ENCODE results near the gene AKAP8L. TPM values are rescaled to one million over a fixed set of nuclear protein-coding genes. Genes with fewer than 3 reads are reported as not detected.

AKAP8L gene
- total and polyA plus RNA-seq, 12 donors: 48.3 to 652 (median 131) TPM

- H3K4me3 ChIP-seq: peak overlapping the region in 3 of 4 donors; percentile 48 to 97 (median 76)
- H3K36me3 ChIP-seq (replicated peaks in 1 of 2): peaks cover 0 to 10% of the 10 kb centered on the region in 2 donors
- TF ChIP-seq CTCF (IDR thresholded peaks at IDR 0.05) (no peak), POLR2A (IDR thresholded peaks at IDR 0.05) (no peak)
- H3K27me3 ChIP-seq: no peaks in the 10 kb centered on the region
- WGBS, 4 donors: 1 to 9% (median 4%) methylated on average over 6 to 56 of the region's 56 CpGs
- H3K27ac ChIP-seq: peak overlapping the region; percentile 46 to 98 (median 95)
- DNase-seq: peak in 6 of 7 donors; percentile 55 to 77 (median 62)
- intact Hi-C loops (cut with DNase I): loop anchor here in 1 of 2 donors (10.0 kb wide), 1 partner anchor 175 kb away; no protein-coding TSS in a partner anchor
- H3K4me1 ChIP-seq (replicated peaks in 1 of 2): peaks cover 11 to 40% of the 10 kb centered on the region in 2 donors
- no peaks in the 10 kb centered on the region for H3K9me3 ChIP-seq (replicated peaks in 1 of 3)
These were observed 38.7 kb downstream of the AKAP8L start for GRCh38 chr19:15379999-15380647.

GRCh38 chr19:15379083-15379998, 39.4 kb downstream of the AKAP8L start, which contains the start of gene AKAP8:
AKAP8 (minus strand) TSS chr19:15379787; CDS start chr19:15379731, 56 bp downstream.
- DNase-seq: peak; percentile 98 to 99 (median 99)
- H3K4me3 ChIP-seq: peak within 1 kb of the TSS; percentile 61 to 98 (median 86)
- intact Hi-C loops (cut with DNase I): loop anchor here in 1 of 2 donors (10.0 kb wide), 1 partner anchor 175 kb away; no protein-coding TSS in a partner anchor
- WGBS, 4 donors: 0 to 1% (median 0%) methylated on average over 3 to 110 of the region's 111 CpGs
- TF ChIP-seq POLR2A (IDR thresholded peaks at IDR 0.05) (peak; percentile 79 to 91), CTCF (IDR thresholded peaks at IDR 0.05) (peak in 1 of 6 experiments; percentile 1)
- peak within 1 kb of the TSS; percentile 86 to 98 (median 95) for H3K27ac ChIP-seq
- no peaks in the 10 kb centered on the region for H3K27me3 ChIP-seq
- peaks cover 0 to 10% of the 10 kb centered on the region in 2 donors for H3K36me3 ChIP-seq (replicated peaks in 1 of 2)
- no peaks in the 10 kb centered on the region for H3K9me3 ChIP-seq (replicated peaks in 1 of 3)
- H3K4me1 ChIP-seq (replicated peaks in 1 of 2): peaks cover 19 to 47% of the 10 kb centered on the region in 2 donors

GRCh38 chr19:15378534-15379082, 40.2 kb downstream of the AKAP8L start:
- Histone ChIP-seq H3K4me1 (replicated peaks in 1 of 2) (peaks cover 25 to 55% of the 10 kb centered on the region in 2 donors), H3K4me3 (peak overlapping the region; percentile 61 to 98 (median 86)), H3K9me3 (replicated peaks in 1 of 3) (no peaks in the 10 kb centered on the region), H3K27ac (peak overlapping the region; percentile 86 to 98 (median 95)), H3K36me3 (replicated peaks in 1 of 2) (peaks cover 0 to 10% of the 10 kb centered on the region in 2 donors), H3K27me3 (no peaks in the 10 kb centered on the region)
- TF ChIP-seq CTCF (IDR thresholded peaks at IDR 0.05): no peak
- peak in 1 of 2 donors; percentile 27 for TF ChIP-seq POLR2A (IDR thresholded peaks at IDR 0.05)
- peak in 6 of 7 donors; percentile 58 to 77 (median 70) for DNase-seq
- WGBS, 4 donors: 0 to 1% (median 0%) methylated on average over 9 to 22 of the region's 22 CpGs
- intact Hi-C loops (cut with DNase I): loop anchor here in 1 of 2 donors (10.0 kb wide), 1 partner anchor 176 kb away; no protein-coding TSS in a partner anchor
